GM19023 (cell line): Measurements from ENCODE around the gene JADE2.
"Not testable (repeated sequence)": the region's sequence is repeated elsewhere in the genome, so short reads cannot be mapped to it uniquely, and the experiment has no call there.

Experiments used
- ATAC-seq: cut with Tn5 transposase; IDR thresholded peaks from one replicate; pipeline ENCODE4 v1.9.1; 2021; ENCODE audit warnings: mild to moderate bottlenecking, moderate library complexity; ENCODE audit not compliant: unreplicated experiment

The JADE2 gene

GRCh38 chr5:134506054-134507039 lies 19.1 kb upstream of the JADE2 start:
- no peak for ATAC-seq

- no peak for ATAC-seq
Measured at GRCh38 chr5:134507452-134507851, 18.0 kb upstream of the JADE2 start.

GRCh38 chr5:134508521-134509195 lies 16.8 kb upstream of the JADE2 start:
- ATAC-seq: no peak

- ATAC-seq: no peak
Measured at GRCh38 chr5:134509308-134510040, 16.0 kb upstream of the JADE2 start.

GRCh38 chr5:134510970-134511795 lies 14.3 kb upstream of the JADE2 start:
- no peak for ATAC-seq

- ATAC-seq: no peak
Measured at GRCh38 chr5:134511796-134512660, 13.4 kb upstream of the JADE2 start.

- ATAC-seq: no peak
Measured at GRCh38 chr5:134512661-134512999, 12.8 kb upstream of the JADE2 start.

GRCh38 chr5:134515801-134516200 lies 9.7 kb upstream of the JADE2 start:
- ATAC-seq: no peak

GRCh38 chr5:134516984-134517383 lies 8.5 kb upstream of the JADE2 start:
- not testable (repeated sequence) for ATAC-seq

GRCh38 chr5:134517553-134517952 lies 7.9 kb upstream of the JADE2 start:
- ATAC-seq: no peak

- ATAC-seq: no peak
Measured at GRCh38 chr5:134519989-134520388, 5.5 kb upstream of the JADE2 start.

GRCh38 chr5:134521841-134522240 lies 3.6 kb upstream of the JADE2 start:
- no peak for ATAC-seq

GRCh38 chr5:134523543-134524271 lies 1.8 kb upstream of the JADE2 start:
- ATAC-seq: no peak

- ATAC-seq: no peak
Measured at GRCh38 chr5:134524272-134524825, 1.1 kb upstream of the JADE2 start.

GRCh38 chr5:134525683-134526482 lies 413 bp downstream of the JADE2 start:
- ATAC-seq: no peak

GRCh38 chr5:134526483-134527155 lies 1.1 kb downstream of the JADE2 start:
- peak; percentile 25 for ATAC-seq
